A549 (cell line): Measurements from ENCODE around the gene SLC2A13. TPM values are rescaled to one million over a fixed set of nuclear protein-coding genes. Genes with fewer than 3 reads are reported as not detected.

Experiments
- ATAC-seq, 2 experiments: fragments of 200-7000 bp in 1 of 2; fragments of >200 bp in 1 of 2; cut with Nextera tagmentation in 1 of 2; cut with Tn5 transposase in 1 of 2; 3 replicates each; pipeline versions ENCODE4 v1.8.0 to v1.9.1; 2018 to 2020; ENCODE audit warnings: mild to moderate bottlenecking in 1 of 2, moderate library complexity in 1 of 2
- CTCF ChIA-PET: fragments of 300-600 bp; sonication (Branson Sonifier 250); formaldehyde crosslinking; extraction: SDS; loops from one replicate; lab custom pipeline; 2021; ENCODE audit warnings: antibody characterized with exemption, inconsistent platforms; lab: Yijun Ruan, JAX
- POLR2A ChIA-PET: fragments of 350-600 bp; formaldehyde crosslinking; extraction: SDS; loops from one replicate; lab custom pipeline; 2021; ENCODE audit warnings: antibody characterized with exemption, inconsistent platforms; lab: Yijun Ruan, JAX
- DNase-seq, 2 experiments: peaks; one replicate each; pipeline versions ENCODE4 v3.0.0 to v3.0.0-alpha.2; 2011 to 2016; ENCODE audit warnings: low read depth in 1 of 2, low spot score in 1 of 2
- FAIRE-seq: peaks from 2 replicates; lab custom pipeline; 2011; peaks lifted over from hg19 to GRCh38; lab: Jason Lieb, UNC
- H3K27ac ChIP-seq, 2 experiments: fragments of >200 bp; sonication (Bioruptor Twin); formaldehyde crosslinking; 3 replicates each; pipeline ENCODE4 v1.5.1; 2016 to 2017
- H3K4me1 ChIP-seq: fragments of >200 bp; sonication (Bioruptor Twin); formaldehyde crosslinking; 3 replicates; pipeline ENCODE4 v1.6.1; 2016
- H3K4me2 ChIP-seq: fragments of >200 bp; sonication (Bioruptor Twin); formaldehyde crosslinking; 3 replicates; pipeline ENCODE4 v1.6.1; 2016
- H3K4me3 ChIP-seq: fragments of >200 bp; sonication (Bioruptor Twin); formaldehyde crosslinking; 3 replicates; pipeline ENCODE4 v1.5.1; 2016
- H3K9me3 ChIP-seq: fragments of >200 bp; sonication (Bioruptor Twin); formaldehyde crosslinking; 3 replicates; pipeline ENCODE4 v1.6.1; 2016
- BHLHE40 ChIP-seq: IDR thresholded peaks from 2 replicates; pipeline ENCODE4 v1.6.1; 2012; ENCODE audit warnings: low read depth, low read length, inconsistent platforms
- CEBPB ChIP-seq, 2 experiments: fragments of >200 bp in 1 of 2; sonication (Bioruptor Twin) in 1 of 2; formaldehyde crosslinking in 1 of 2; IDR thresholded peaks; 2 replicates each; pipeline ENCODE4 v1.6.1; 2012 to 2016
- CHD4 ChIP-seq: fragments of 200-600 bp; sonication (generic); IDR thresholded peaks from 2 replicates; pipeline ENCODE4 v1.6.1; 2016; ENCODE audit warnings: antibody characterized with exemption, mild to moderate bottlenecking, borderline replicate concordance
- EHMT2 ChIP-seq: fragments of 200-600 bp; sonication (generic); IDR thresholded peaks from 2 replicates; pipeline ENCODE4 v1.6.1; 2016; ENCODE audit warnings: antibody characterized with exemption, low read depth, mild to moderate bottlenecking, moderate library complexity
- EP300 ChIP-seq, 2 experiments: fragments of >200 bp; sonication (Bioruptor Twin); formaldehyde crosslinking; IDR thresholded peaks; 2 replicates in 1 of 2; 3 replicates in 1 of 2; pipeline ENCODE4 v1.6.1; 2016 to 2017
- FOSB ChIP-seq: fragments of 250-450 bp; sonication (Bioruptor Pico); IDR thresholded peaks from 2 replicates; pipeline ENCODE4 v1.5.0; 2020; ENCODE audit warnings: mild to moderate bottlenecking, moderate library complexity
- FOSL2 ChIP-seq, 2 experiments: fragments of 450-650 bp in 1 of 2; fragments of >200 bp in 1 of 2; sonication (Bioruptor Twin) in 1 of 2; formaldehyde crosslinking; IDR thresholded peaks; 2 replicates each; pipeline versions ENCODE4 v1.5.0 to v1.6.1; 2016 to 2020; ENCODE audit warnings: mild to moderate bottlenecking in 1 of 2, moderate library complexity in 1 of 2
- HEYL ChIP-seq: fragments of 250-450 bp; sonication (Bioruptor Pico); IDR thresholded peaks from 2 replicates; pipeline ENCODE4 v1.8.0; 2021; ENCODE audit warnings: mild to moderate bottlenecking, moderate library complexity
- HOXA7 ChIP-seq: fragments of 250-450 bp; sonication (Bioruptor Pico); IDR thresholded peaks from 2 replicates; pipeline ENCODE4 v1.5.0; 2020; ENCODE audit warnings: mild to moderate bottlenecking, moderate library complexity
- HOXB13 ChIP-seq: fragments of 250-450 bp; sonication (Bioruptor Pico); IDR thresholded peaks from 2 replicates; pipeline ENCODE4 v1.5.0; 2020; ENCODE audit warnings: low read depth, mild to moderate bottlenecking, moderate library complexity
- MAFK ChIP-seq: fragments of 450-650 bp; IDR thresholded peaks from 2 replicates; pipeline ENCODE4 v1.6.1; 2014; ENCODE audit not compliant: partially characterized antibody
- MAZ ChIP-seq: fragments of 150-350 bp; IDR thresholded peaks from 2 replicates; pipeline ENCODE4 v1.6.1; 2014; ENCODE audit warnings: antibody characterized with exemption, low read depth, low read length, borderline replicate concordance
- MYC ChIP-seq: IDR thresholded peaks from 2 replicates; pipeline ENCODE4 v1.6.1; 2012; ENCODE audit warnings: mild to moderate bottlenecking, inconsistent platforms, low read length, improper control_type of control experiment, borderline replicate concordance
- RAD21 ChIP-seq, 2 experiments: fragments of >200 bp in 1 of 2; sonication (Bioruptor Twin) in 1 of 2; formaldehyde crosslinking in 1 of 2; IDR thresholded peaks in 1 of 2; conservative IDR thresholded peaks in 1 of 2; 2 replicates in 1 of 2; 3 replicates in 1 of 2; pipeline ENCODE4 v1.6.1; 2012 to 2018; ENCODE audit warnings: inconsistent platforms in 1 of 2
- RFX5 ChIP-seq: fragments of 450-650 bp; IDR thresholded peaks from 2 replicates; pipeline ENCODE4 v1.7.1; 2014; ENCODE audit warnings: antibody characterized with exemption, mild to moderate bottlenecking, moderate library complexity
- ZSCAN20 ChIP-seq: fragments of 250-450 bp; sonication (Bioruptor Pico); IDR thresholded peaks from 2 replicates; pipeline ENCODE4 v1.8.0; 2022; ENCODE audit warnings: mild to moderate bottlenecking, moderate library complexity
- WGBS: methylation state at CpG from one replicate; pipeline ENCODE4 v1.1.6; 2017; ENCODE audit errors: missing lambda C conversion rate; 5-methylcytosine and 5-hydroxymethylcytosine counted together
- polyA plus RNA-seq, 4 experiments: library from polyadenylated mRNA; depleted of rRNA in 3 of 4; stranded (reverse); fragments of >200 nt; fragmentation: RNase III in 1 of 4; extraction: RNeasy Plus Mini Kit Qiagen cat#74134 plus additional on column Dnase treatment in 1 of 4; gene quantifications; 2 replicates in 3 of 4; 3 replicates in 1 of 4; pipeline ENCODE4 v1.2.3, GENCODE V29; 2011 to 2017
- TF ChIP-seq, protein P1 (sequence below): fragments of >200 bp; sonication (Bioruptor Twin); formaldehyde crosslinking; IDR thresholded peaks from 3 replicates; pipeline ENCODE4 v1.6.1; 2016
- TF ChIP-seq, protein P2 (sequence below): fragments of 250-450 bp; sonication (Bioruptor Pico); IDR thresholded peaks from 2 replicates; pipeline ENCODE4 v1.5.0; 2020; ENCODE audit warnings: low read depth, mild to moderate bottlenecking, moderate library complexity
- TF ChIP-seq, protein P3 (sequence below): fragments of 250-450 bp; sonication (Bioruptor Pico); IDR thresholded peaks from 2 replicates; pipeline ENCODE4 v1.5.0; 2021; ENCODE audit warnings: mild to moderate bottlenecking, moderate library complexity, borderline replicate concordance
- TF ChIP-seq, protein P4 (sequence below): IDR thresholded peaks from 2 replicates; pipeline ENCODE4 v1.6.1; 2012

SLC2A13 gene
- polyA plus RNA-seq, 2 of the 4 experiments (the other 2 are of a cell fraction): 4.5 to 8.2 TPM

DNA sequence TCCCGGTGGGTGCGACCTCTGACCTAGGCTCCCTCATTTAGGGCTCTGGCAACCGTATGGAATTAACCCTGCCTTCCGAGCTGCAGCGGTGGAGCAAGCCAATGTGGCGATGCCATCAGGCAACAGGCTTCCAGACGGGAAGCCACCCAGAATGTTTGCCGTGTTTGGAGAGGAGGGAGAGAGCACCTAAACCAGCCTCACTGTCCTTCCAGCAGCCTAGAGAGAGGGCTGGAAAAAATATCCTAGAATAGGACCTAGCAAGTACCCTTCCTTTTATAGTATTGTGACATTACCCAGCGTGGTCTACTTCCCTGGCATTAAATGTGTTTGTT, 287 bp upstream of the SLC2A13 start:
- FAIRE-seq (no peak), ATAC-seq (peak; percentile 48 to 52; a peak in 5 of 6 replicates), DNase-seq (no peak)
- Histone ChIP-seq H3K9me3 (no peaks in the 10 kb centered on the region), H3K27ac (no peak overlapping the region; a peak in 1 of 6 replicates), H3K4me3 (peak overlapping the region; percentile 78), H3K4me2 (peak overlapping the region; percentile 82)
- WGBS: 2% methylated on average over 8 of the region's 9 CpGs
- TF ChIP-seq, protein P1, sequence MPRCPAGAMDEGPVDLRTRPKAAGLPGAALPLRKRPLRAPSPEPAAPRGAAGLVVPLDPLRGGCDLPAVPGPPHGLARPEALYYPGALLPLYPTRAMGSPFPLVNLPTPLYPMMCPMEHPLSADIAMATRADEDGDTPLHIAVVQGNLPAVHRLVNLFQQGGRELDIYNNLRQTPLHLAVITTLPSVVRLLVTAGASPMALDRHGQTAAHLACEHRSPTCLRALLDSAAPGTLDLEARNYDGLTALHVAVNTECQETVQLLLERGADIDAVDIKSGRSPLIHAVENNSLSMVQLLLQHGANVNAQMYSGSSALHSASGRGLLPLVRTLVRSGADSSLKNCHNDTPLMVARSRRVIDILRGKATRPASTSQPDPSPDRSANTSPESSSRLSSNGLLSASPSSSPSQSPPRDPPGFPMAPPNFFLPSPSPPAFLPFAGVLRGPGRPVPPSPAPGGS: 0 out of 3 replicates have a peak, but pooled peaks have one; percentile 4
- TF ChIP-seq FOSB (CRISPR knock-in tag): no peak
- TF ChIP-seq, all 56 proteins: peak for 1
- ChIA-PET CTCF (interaction anchor here (1.0 to 6.6 kb wide), 14 partner anchors 8 to 342 kb away, joined by 3 to 66 read pairs (median 10); no protein-coding TSS in a partner anchor), POLR2A (no interaction called here)
- H3K4me1 ChIP-seq: peaks cover 3% of the 10 kb centered on the region; the same call in 1 of the 3 replicates

DNA sequence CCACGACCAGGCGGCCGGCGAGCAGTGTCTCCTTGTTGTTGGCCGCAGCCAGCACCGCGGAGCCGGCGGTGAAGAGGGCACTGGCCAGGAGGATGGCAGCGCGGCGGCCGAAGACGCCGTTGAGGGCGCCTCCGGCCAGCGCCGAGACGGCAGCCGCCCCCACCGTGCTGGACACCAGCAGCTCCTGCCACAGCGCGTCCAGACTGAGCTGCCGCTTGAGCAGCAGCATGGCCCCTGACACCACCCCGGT, 691 bp downstream of the SLC2A13 start:
- Histone ChIP-seq H3K4me3 (peak overlapping the region; percentile 78), H3K9me3 (no peaks in the 10 kb centered on the region), H3K27ac (peak overlapping the region; percentile 75 to 89), H3K4me1 (peaks cover 3% of the 10 kb centered on the region; the same call in 1 of the 3 replicates), H3K4me2 (peak overlapping the region; percentile 82)
- WGBS: 0% methylated on average over 1 of the region's 26 CpGs
- FAIRE-seq (no peak), DNase-seq (no peak), ATAC-seq (peak; percentile 75 to 81)
- CTCF ChIA-PET: interaction anchor here (1.6 to 6.6 kb wide), 3 partner anchors 9 to 341 kb away, joined by 4 to 66 read pairs (median 28); no protein-coding TSS in a partner anchor
- TF ChIP-seq HOXB13 (CRISPR knock-in tag) (no peak), EP300 (IDR thresholded peaks at IDR 0.05) (no peak), HOXA7 (no peak), CEBPB (IDR thresholded peaks at IDR 0.05) (no peak), ZSCAN20 (CRISPR knock-in tag) (no peak), RAD21 (conservative IDR thresholded peaks at IDR 0.05 in 1 of 2, IDR thresholded peaks at IDR 0.05 in 1 of 2) (no peak), HEYL (no peak), BHLHE40 (no peak), CHD4 (no peak), EHMT2 (no peak), RFX5 (no peak), FOSL2 (IDR thresholded peaks at IDR 0.05) (no peak), FOSL2 (CRISPR knock-in tag; IDR thresholded peaks at IDR 0.05) (no peak), MYC (no peak), MAZ (no peak), MAFK (no peak)
- TF ChIP-seq, protein P2, sequence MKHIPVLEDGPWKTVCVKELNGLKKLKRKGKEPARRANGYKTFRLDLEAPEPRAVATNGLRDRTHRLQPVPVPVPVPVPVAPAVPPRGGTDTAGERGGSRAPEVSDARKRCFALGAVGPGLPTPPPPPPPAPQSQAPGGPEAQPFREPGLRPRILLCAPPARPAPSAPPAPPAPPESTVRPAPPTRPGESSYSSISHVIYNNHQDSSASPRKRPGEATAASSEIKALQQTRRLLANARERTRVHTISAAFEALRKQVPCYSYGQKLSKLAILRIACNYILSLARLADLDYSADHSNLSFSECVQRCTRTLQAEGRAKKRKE: no peak
- TF ChIP-seq, protein P3, sequence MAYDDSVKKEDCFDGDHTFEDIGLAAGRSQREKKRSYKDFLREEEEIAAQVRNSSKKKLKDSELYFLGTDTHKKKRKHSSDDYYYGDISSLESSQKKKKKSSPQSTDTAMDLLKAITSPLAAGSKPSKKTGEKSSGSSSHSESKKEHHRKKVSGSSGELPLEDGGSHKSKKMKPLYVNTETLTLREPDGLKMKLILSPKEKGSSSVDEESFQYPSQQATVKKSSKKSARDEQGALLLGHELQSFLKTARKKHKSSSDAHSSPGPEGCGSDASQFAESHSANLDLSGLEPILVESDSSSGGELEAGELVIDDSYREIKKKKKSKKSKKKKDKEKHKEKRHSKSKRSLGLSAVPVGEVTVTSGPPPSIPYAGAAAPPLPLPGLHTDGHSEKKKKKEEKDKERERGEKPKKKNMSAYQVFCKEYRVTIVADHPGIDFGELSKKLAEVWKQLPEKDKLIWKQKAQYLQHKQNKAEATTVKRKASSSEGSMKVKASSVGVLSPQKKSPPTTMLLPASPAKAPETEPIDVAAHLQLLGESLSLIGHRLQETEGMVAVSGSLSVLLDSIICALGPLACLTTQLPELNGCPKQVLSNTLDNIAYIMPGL (CRISPR knock-in tag): no peak
- TF ChIP-seq, protein P4, sequence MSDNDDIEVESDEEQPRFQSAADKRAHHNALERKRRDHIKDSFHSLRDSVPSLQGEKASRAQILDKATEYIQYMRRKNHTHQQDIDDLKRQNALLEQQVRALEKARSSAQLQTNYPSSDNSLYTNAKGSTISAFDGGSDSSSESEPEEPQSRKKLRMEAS: no peak
- POLR2A ChIA-PET: no interaction called here
